ENCODE measurements around the gene AGBL1.

GRCh38 chr15:86278586-86278985 is 198.9 kb downstream of the AGBL1 start:
- TF ChIP-seq EZH2 (IDR thresholded peaks at IDR 0.05; ENCODE audit: insufficient read depth, low read length), result no peak
- TF ChIP-seq CTCF (IDR thresholded peaks at IDR 0.05; ENCODE audit: insufficient read depth, low read depth, low read length), result no peak
